Hepatocyte (in vitro differentiated cells): ENCODE results near the gene AMHR2. TPM values are rescaled to one million over a fixed set of nuclear protein-coding genes. Genes with fewer than 3 reads are reported as not detected.
"Not testable (repeated sequence)": the region's sequence is repeated elsewhere in the genome, so short reads cannot be mapped to it uniquely, and the experiment has no call there.

Experiments used
- DNase-seq: peaks from one replicate; pipeline ENCODE4 v3.0.0-alpha.2; 2016; ENCODE audit warnings: low spot score
- H2AFZ ChIP-seq: fragments of 200-600 bp; sonication (generic); 2 replicates; pipeline ENCODE4 v1.6.0; 2016; ENCODE audit warnings: antibody characterized with exemption, mild to moderate bottlenecking
- H3K27ac ChIP-seq: fragments of 200-600 bp; sonication (generic); 2 replicates; pipeline ENCODE4 v1.5.1; 2016; ENCODE audit warnings: mild to moderate bottlenecking
- H3K27me3 ChIP-seq: fragments of 200-600 bp; sonication (generic); 2 replicates; pipeline ENCODE4 v1.6.1; 2016
- H3K36me3 ChIP-seq: fragments of 200-600 bp; sonication (generic); replicated peaks from 2 replicates; pipeline ENCODE4 v1.5.1; 2016; ENCODE audit warnings: low read depth; ENCODE audit not compliant: insufficient read depth
- H3K4me1 ChIP-seq: fragments of 200-600 bp; sonication (generic); 2 replicates; pipeline ENCODE4 v1.5.1; 2016; ENCODE audit warnings: mild to moderate bottlenecking, moderate library complexity; ENCODE audit not compliant: insufficient read depth
- H3K4me2 ChIP-seq: fragments of 200-600 bp; sonication (generic); 2 replicates; pipeline ENCODE4 v1.6.0; 2016
- H3K4me3 ChIP-seq: fragments of 200-600 bp; sonication (generic); 2 replicates; pipeline ENCODE4 v1.5.1; 2016; ENCODE audit warnings: mild to moderate bottlenecking
- H3K79me2 ChIP-seq: fragments of 200-600 bp; sonication (generic); 2 replicates; pipeline ENCODE4 v1.6.0; 2017; ENCODE audit warnings: mild to moderate bottlenecking
- H3K9me2 ChIP-seq: fragments of 200-600 bp; sonication (generic); replicated peaks from 2 replicates; pipeline ENCODE4 v1.6.0; 2017; ENCODE audit warnings: mild to moderate bottlenecking; ENCODE audit not compliant: insufficient read depth
- H3K9me3 ChIP-seq: fragments of 200-600 bp; sonication (generic); 2 replicates; pipeline ENCODE4 v1.5.1; 2016; ENCODE audit warnings: low read depth, mild to moderate bottlenecking
- H4K20me1 ChIP-seq: fragments of 200-600 bp; sonication (generic); 2 replicates; pipeline ENCODE4 v1.6.0; 2016; ENCODE audit warnings: mild to moderate bottlenecking; ENCODE audit not compliant: insufficient read depth, poor library complexity, severe bottlenecking
- CTCF ChIP-seq: fragments of 200-600 bp; sonication (generic); IDR thresholded peaks from 2 replicates; pipeline ENCODE4 v1.5.1; 2016; ENCODE audit warnings: antibody characterized with exemption, mild to moderate bottlenecking; ENCODE audit not compliant: poor library complexity
- EZH2 ChIP-seq: fragments of 200-600 bp; sonication (generic); IDR thresholded peaks from 2 replicates; pipeline ENCODE4 v1.6.1; 2016; ENCODE audit warnings: antibody characterized with exemption, mild to moderate bottlenecking, borderline replicate concordance
- EZH2phosphoT487 ChIP-seq: fragments of 200-600 bp; sonication (generic); IDR thresholded peaks from one replicate; pipeline ENCODE4 v1.6.1; 2018; ENCODE audit warnings: antibody characterized with exemption, mild to moderate bottlenecking, low read depth, moderate library complexity; ENCODE audit not compliant: unreplicated experiment, severe bottlenecking
- WGBS: methylation state at CpG from one replicate; pipeline ENCODE4 v1.1.6; 2016; ENCODE audit warnings: low lambda C conversion rate; ENCODE audit errors: missing lambda C conversion rate; 5-methylcytosine and 5-hydroxymethylcytosine counted together
- polyA plus RNA-seq: library from polyadenylated mRNA; unstranded; fragments of >200 nt; fragmentation: Nextera tagmentation; extraction: Ambion mirVana; gene quantifications from 2 replicates; pipeline ENCODE4 v1.2.1, GENCODE V29; 2016
- total RNA-seq: library from RNA; depleted of rRNA; stranded (reverse); fragments of >200 nt; gene quantifications from 2 replicates; pipeline ENCODE4 v1.2.3, GENCODE V29; 2014

Gene AMHR2
- total and polyA plus RNA-seq, 2 experiments from 2014 or later, result 6.4 to 16.9 TPM

- Histone ChIP-seq H4K20me1 (no peaks in the 10 kb centered on the region), H3K36me3 (no peaks in the 10 kb centered on the region), H3K79me2 (peaks cover 32% of the 10 kb centered on the region), H2AFZ (peak within 1 kb of the TSS; percentile 64), H3K27me3 (no peaks in the 10 kb centered on the region), H3K27ac (peak within 1 kb of the TSS; percentile 94), H3K4me3 (peak within 1 kb of the TSS; percentile 43), H3K4me1 (peaks cover 11% of the 10 kb centered on the region), H3K9me2 (no peaks in the 10 kb centered on the region), H3K9me3 (no peaks in the 10 kb centered on the region), H3K4me2 (peak within 1 kb of the TSS; percentile 82)
- TF ChIP-seq CTCF, result no peak
- TF ChIP-seq EZH2, result no peak
- no peak for TF ChIP-seq EZH2phosphoT487
- DNase-seq, result peak; percentile 100
- 2% methylated on average over 26 of the region's 31 CpGs for WGBS
Measured at GRCh38 chr12:53441040-53441833, 17.6 kb downstream of the AMHR2 start, which contains the start of gene PRR13. PRR13 (plus strand) TSS chr12:53441734; CDS start chr12:53442715, 981 bp downstream.

- peak; percentile 63 for DNase-seq
Measured at GRCh38 chr12:53443955-53444354, 20.3 kb downstream of the AMHR2 start.

GRCh38 chr12:53444593-53445325, 21.1 kb downstream of the AMHR2 start:
- Histone ChIP-seq H3K4me2 (peak overlapping the region; percentile 82), H3K27ac (peak overlapping the region; percentile 64), H3K79me2 (peaks cover 38% of the 10 kb centered on the region), H3K4me1 (peaks cover 11% of the 10 kb centered on the region)
- H3K9me2 ChIP-seq, H3K36me3 ChIP-seq, H3K27me3 ChIP-seq, DNase-seq, H2AFZ ChIP-seq, H4K20me1 ChIP-seq, H3K9me3 ChIP-seq, H3K4me3 ChIP-seq: not testable (repeated sequence)
- WGBS, result 87% methylated on average over 11 of the region's 11 CpGs

More at GRCh38 chr12:53443955-53444354, 20.3 kb downstream of the AMHR2 start:
- Histone ChIP-seq H3K36me3 (no peaks in the 10 kb centered on the region), H3K9me2 (no peaks in the 10 kb centered on the region), H3K9me3 (no peaks in the 10 kb centered on the region), H3K27ac (peak overlapping the region; percentile 64), H3K4me2 (peak overlapping the region; percentile 82), H2AFZ (no peak overlapping the region), H3K4me1 (peaks cover 11% of the 10 kb centered on the region), H4K20me1 (no peaks in the 10 kb centered on the region), H3K4me3 (no peak overlapping the region), H3K79me2 (peaks cover 38% of the 10 kb centered on the region), H3K27me3 (no peaks in the 10 kb centered on the region)
- WGBS, result 69% methylated on average over 3 of the region's 4 CpGs
- TF ChIP-seq CTCF (no peak), EZH2phosphoT487 (no peak), EZH2 (no peak)

- no peak for DNase-seq
- no peak overlapping the region for H3K4me2 ChIP-seq
- peaks cover 11% of the 10 kb centered on the region for H3K4me1 ChIP-seq
- no peak overlapping the region for H2AFZ ChIP-seq
- H3K9me3 ChIP-seq, result no peaks in the 10 kb centered on the region
- H3K27me3 ChIP-seq, result no peaks in the 10 kb centered on the region
- H4K20me1 ChIP-seq, result peaks cover 33% of the 10 kb centered on the region
- peaks cover 43% of the 10 kb centered on the region for H3K79me2 ChIP-seq
- WGBS, result 91% methylated on average over 7 of the region's 7 CpGs
- TF ChIP-seq EZH2, result no peak
- TF ChIP-seq CTCF, result no peak
- no peak for TF ChIP-seq EZH2phosphoT487
- H3K27ac ChIP-seq, result no peak overlapping the region
- no peaks in the 10 kb centered on the region for H3K36me3 ChIP-seq
- no peak overlapping the region for H3K4me3 ChIP-seq
- H3K9me2 ChIP-seq, result no peaks in the 10 kb centered on the region
Measured at GRCh38 chr12:53450936-53451335, 27.3 kb downstream of the AMHR2 start.
